Spleen (tissue), 11 donors: Measurements from ENCODE around the gene CPNE7. TPM values are rescaled to one million over a fixed set of nuclear protein-coding genes. Genes with fewer than 3 reads are reported as not detected.

Experiments used
- DNase-seq: peaks from one replicate; pipeline ENCODE4 v3.0.0-alpha.2; 2020
- H3K27ac ChIP-seq, 8 donors: fragments of 200-600 bp; sonication (generic) in 7 of 8; 1 replicate in 4 of 8; 2 replicates in 4 of 8; pipeline versions ENCODE4 v1.5.0 to v1.8.0; 2016 to 2021; ENCODE audit warnings: inconsistent platforms in 4 of 8, mild to moderate bottlenecking in 4 of 8, moderate library complexity in 1 of 8
- H3K27me3 ChIP-seq, 7 donors: fragments of 200-600 bp; sonication (generic) in 6 of 7; replicated peaks in 1 of 7; 1 replicate in 4 of 7; 2 replicates in 3 of 7; pipeline versions ENCODE4 v1.5.0 to v1.8.0; 2016 to 2021; ENCODE audit warnings: inconsistent platforms in 3 of 7, mild to moderate bottlenecking in 1 of 7
- H3K36me3 ChIP-seq, 6 donors: fragments of 200-600 bp; sonication (generic) in 5 of 6; 1 replicate in 4 of 6; 2 replicates in 2 of 6; pipeline versions ENCODE4 v1.5.0 to v1.8.0; 2016 to 2021; ENCODE audit warnings: inconsistent platforms in 2 of 6
- H3K4me1 ChIP-seq, 6 donors: fragments of 200-600 bp; sonication (generic) in 5 of 6; 1 replicate in 3 of 6; 2 replicates in 3 of 6; pipeline versions ENCODE4 v1.5.0 to v1.8.0; 2016 to 2021; ENCODE audit warnings: inconsistent platforms in 3 of 6
- H3K4me3 ChIP-seq, 8 donors: fragments of 200-600 bp; sonication (generic) in 7 of 8; 1 replicate in 4 of 8; 2 replicates in 4 of 8; pipeline versions ENCODE4 v1.5.0 to v1.8.0; 2016 to 2021; ENCODE audit warnings: inconsistent platforms in 4 of 8, mild to moderate bottlenecking in 4 of 8, moderate library complexity in 2 of 8
- H3K9me3 ChIP-seq, 8 donors: fragments of 200-600 bp; sonication (generic) in 7 of 8; 1 replicate in 4 of 8; 2 replicates in 4 of 8; pipeline versions ENCODE4 v1.5.0 to v1.8.0; 2016 to 2021; ENCODE audit warnings: inconsistent platforms in 4 of 8
- POLR2A ChIP-seq, 3 donors: fragments of 450-650 bp; IDR thresholded peaks; one replicate each; pipeline ENCODE4 v1.5.1; 2017; ENCODE audit warnings: antibody characterized with exemption in 3 of 3, mild to moderate bottlenecking in 1 of 3
- POLR2AphosphoS5 ChIP-seq, 3 donors: sonication (generic); formaldehyde crosslinking; IDR thresholded peaks; one replicate each; pipeline ENCODE4 v1.5.1; 2017; ENCODE audit warnings: antibody characterized with exemption in 3 of 3
- WGBS, 5 donors: extraction: QIAGEN DNeasy Blood & Tissue Kit in 3 of 5; methylation state at CpG; one replicate each; pipeline versions ENCODE4 v1.1.5 to v1.1.7; 2013 to 2018; 5-methylcytosine and 5-hydroxymethylcytosine counted together
- intact Hi-C: fragments of 100-400 bp; cut with DNase I; formaldehyde crosslinking; loops from one replicate; pipeline ENCODE4 v1.15.0; 2023; ENCODE audit warnings: low total_unique reads
- polyA plus RNA-seq, 3 donors: library from polyadenylated mRNA; stranded (reverse); fragments of 200-250 nt; gene quantifications; one replicate each; pipeline ENCODE4 v1.2.1, GENCODE V29; 2013
- total RNA-seq, 7 donors: library from RNA; depleted of rRNA in 3 of 7; stranded (reverse); fragments of >200 nt in 3 of 7; fragmentation: NEBNext Ultra II Directional in 4 of 7; extraction: Animal tissue kit (Norgen Biotek cat#: 25700) in 4 of 7; gene quantifications; one replicate each; pipeline versions ENCODE4 v1.1.0 to v1.2.1, GENCODE V29; 2016 to 2021
- TF ChIP-seq, protein P1 (sequence below), 11 experiments: fragments of 200-600 bp in 7 of 11; fragments of 450-650 bp in 4 of 11; sonication (generic) in 4 of 11; IDR thresholded peaks in 8 of 11; conservative IDR thresholded peaks in 3 of 11; 1 replicate in 7 of 11; 2 replicates in 4 of 11; pipeline versions ENCODE4 v1.4.0 to v1.8.0; 2016 to 2021; ENCODE audit warnings: antibody characterized with exemption in 11 of 11, inconsistent platforms in 4 of 11, mild to moderate bottlenecking in 1 of 11
- donor health status: healthy with polysubstance abuse.
- donor health status: DM: no; HTN: no; CAD: no; lungs with moderate emphysema.
- donor health status: DM: no; HTN: no; CAD: no.
- donor health status: Bipolar disorder and iron deficiency.
- donor health status: healthy.
- donor health status: DM: no; HTN: no; CAD: no.
- donor health status: DM: yes; HTN: yes; CAD: no.

The CPNE7 gene
- total and polyA plus RNA-seq, 10 donors, result 0.37 to 4.3 (median 1.5) TPM; not detected in 1

DNA sequence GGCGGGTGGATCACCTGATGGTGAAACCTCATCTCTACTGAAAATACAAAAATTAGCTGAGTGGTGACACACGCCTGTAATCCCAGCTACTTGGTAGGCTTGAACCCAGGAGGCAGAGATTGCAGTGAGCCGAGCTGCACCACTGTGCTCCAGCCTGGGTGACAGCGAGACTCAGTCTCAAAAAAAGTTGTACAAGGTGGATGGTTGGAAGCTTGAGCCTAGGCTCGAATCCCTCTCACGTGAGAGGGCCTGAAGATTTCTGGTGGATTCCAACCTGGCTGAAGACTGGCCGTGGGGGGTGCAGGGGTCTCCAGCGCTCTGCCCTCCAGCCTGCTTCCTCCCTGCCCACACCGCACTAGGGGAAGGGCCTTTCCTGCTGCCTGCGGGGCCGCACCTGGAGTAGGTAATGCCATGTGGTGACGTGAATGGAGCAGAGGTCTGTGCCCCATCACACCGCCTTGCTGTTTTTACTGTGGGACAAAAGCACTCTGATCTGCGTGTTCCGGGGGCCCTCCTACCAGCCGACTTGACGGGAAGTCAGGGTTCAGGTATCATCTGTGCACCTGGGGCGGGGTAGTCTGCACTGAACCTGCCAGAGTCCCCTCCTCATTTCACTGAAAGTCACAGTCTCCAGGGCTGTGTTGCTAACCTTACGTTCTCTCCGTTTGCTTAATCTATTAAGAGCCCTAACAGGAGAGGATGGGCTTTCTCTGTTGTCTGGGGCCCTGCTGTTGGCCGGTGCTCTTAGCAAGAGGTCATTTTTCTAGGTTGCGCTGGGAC, 10.9 kb upstream of the CPNE7 start:
- intact Hi-C loops, result no loop called here
- H3K4me3 ChIP-seq, result no peak overlapping the region
- H3K36me3 ChIP-seq, result peaks cover 0 to 43% (median 36%) of the 10 kb centered on the region in 6 donors
- no peak for DNase-seq
- no peak overlapping the region for H3K27ac ChIP-seq
- TF ChIP-seq POLR2A (IDR thresholded peaks at IDR 0.05) (no peak), POLR2AphosphoS5 (IDR thresholded peaks at IDR 0.05) (peak; percentile 59 to 67 (median 60))
- TF ChIP-seq, protein P1, sequence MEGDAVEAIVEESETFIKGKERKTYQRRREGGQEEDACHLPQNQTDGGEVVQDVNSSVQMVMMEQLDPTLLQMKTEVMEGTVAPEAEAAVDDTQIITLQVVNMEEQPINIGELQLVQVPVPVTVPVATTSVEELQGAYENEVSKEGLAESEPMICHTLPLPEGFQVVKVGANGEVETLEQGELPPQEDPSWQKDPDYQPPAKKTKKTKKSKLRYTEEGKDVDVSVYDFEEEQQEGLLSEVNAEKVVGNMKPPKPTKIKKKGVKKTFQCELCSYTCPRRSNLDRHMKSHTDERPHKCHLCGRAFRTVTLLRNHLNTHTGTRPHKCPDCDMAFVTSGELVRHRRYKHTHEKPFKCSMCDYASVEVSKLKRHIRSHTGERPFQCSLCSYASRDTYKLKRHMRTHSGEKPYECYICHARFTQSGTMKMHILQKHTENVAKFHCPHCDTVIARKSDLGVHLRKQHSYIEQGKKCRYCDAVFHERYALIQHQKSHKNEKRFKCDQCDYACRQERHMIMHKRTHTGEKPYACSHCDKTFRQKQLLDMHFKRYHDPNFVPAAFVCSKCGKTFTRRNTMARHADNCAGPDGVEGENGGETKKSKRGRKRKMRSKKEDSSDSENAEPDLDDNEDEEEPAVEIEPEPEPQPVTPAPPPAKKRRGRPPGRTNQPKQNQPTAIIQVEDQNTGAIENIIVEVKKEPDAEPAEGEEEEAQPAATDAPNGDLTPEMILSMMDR (IDR thresholded peaks at IDR 0.05 in 8 of 11, conservative IDR thresholded peaks at IDR 0.05 in 3 of 11), result no peak
- H3K27me3 ChIP-seq, result peaks cover 0 to 12% (median 0%) of the 10 kb centered on the region in 7 donors
- no peaks in the 10 kb centered on the region for H3K9me3 ChIP-seq
- peaks cover 27 to 64% (median 57%) of the 10 kb centered on the region in 6 donors for H3K4me1 ChIP-seq
- 63 to 84% (median 71%) methylated on average over 21 to 22 of the region's 22 CpGs for WGBS, 5 donors

DNA sequence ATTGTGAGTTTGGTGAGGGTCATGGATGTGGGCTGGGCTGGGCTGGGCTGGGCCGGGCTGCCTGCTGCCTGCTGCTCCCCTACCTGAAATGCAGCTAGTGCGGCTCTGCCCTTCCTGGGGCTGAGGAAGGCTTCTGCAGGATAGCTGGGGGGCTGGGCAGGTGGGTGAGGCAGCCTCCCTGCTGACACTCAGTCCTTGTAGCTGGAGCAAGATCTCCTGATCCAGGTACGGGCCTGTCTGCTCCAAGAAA, 10.4 kb upstream of the CPNE7 start:
- intact Hi-C loops, result no loop called here
- no peak for DNase-seq
- Histone ChIP-seq H3K27ac (peak overlapping the region in 2 of 8 donors; percentile 5 to 19), H3K4me3 (peak overlapping the region in 1 of 8 donors; percentile 52), H3K36me3 (peaks cover 0 to 43% (median 36%) of the 10 kb centered on the region in 6 donors), H3K9me3 (no peaks in the 10 kb centered on the region), H3K4me1 (peaks cover 27 to 60% (median 55%) of the 10 kb centered on the region in 6 donors), H3K27me3 (peaks cover 0 to 17% (median 3%) of the 10 kb centered on the region in 7 donors)
- 31 to 86% (median 36%) methylated on average over 1 to 3 of the region's 3 CpGs for WGBS, 5 donors
- TF ChIP-seq POLR2AphosphoS5 (IDR thresholded peaks at IDR 0.05), result no peak
- TF ChIP-seq, protein P1 (IDR thresholded peaks at IDR 0.05 in 8 of 11, conservative IDR thresholded peaks at IDR 0.05 in 3 of 11), result no peak
- no peak for TF ChIP-seq POLR2A (IDR thresholded peaks at IDR 0.05)

DNA sequence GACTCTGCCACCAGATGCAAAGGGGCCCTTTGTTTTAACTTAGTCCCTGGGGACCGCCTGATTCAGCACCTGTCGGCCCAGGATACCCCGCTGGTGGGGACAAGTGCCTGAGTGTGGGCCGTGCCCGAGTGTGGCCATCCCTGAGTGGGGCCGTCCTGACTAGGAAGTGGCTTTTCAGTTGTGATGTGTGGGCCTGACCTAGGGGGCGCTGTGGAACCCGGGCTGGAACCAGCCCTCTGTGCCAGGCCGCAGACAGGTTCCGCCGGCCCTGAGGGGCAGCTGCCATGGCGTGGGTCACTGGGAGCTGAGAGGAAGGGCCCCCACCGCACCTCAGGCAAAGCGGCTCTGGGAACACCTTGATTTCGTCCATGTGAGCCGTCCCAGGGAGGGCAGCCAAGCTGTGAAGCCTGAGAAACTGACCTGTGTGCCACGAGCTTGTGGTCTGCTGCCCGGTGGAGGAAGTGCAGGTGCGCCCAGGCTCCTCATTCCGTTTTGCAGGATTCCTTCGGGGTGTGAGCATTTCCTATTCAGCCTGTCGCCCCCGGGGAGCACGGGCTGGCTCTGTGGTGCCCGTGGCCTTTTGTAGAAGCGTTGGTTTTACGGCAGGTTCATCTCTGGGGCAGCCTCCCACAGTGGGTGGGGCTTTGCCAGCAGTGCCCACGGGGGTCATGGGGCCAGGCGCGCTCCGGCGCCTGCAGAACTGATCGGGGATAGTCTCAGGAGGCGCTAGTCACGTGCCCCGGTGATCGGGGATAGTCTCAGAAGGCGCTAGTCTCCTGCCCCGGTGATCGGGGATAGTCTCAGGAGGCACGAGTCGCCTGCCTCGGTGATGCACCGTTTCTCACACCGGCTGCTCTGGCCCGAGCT, 9.8 kb upstream of the CPNE7 start:
- intact Hi-C loops, result no loop called here
- TF ChIP-seq POLR2A (IDR thresholded peaks at IDR 0.05) (no peak), POLR2AphosphoS5 (IDR thresholded peaks at IDR 0.05) (peak; percentile 60 to 85 (median 77))
- TF ChIP-seq, protein P1 (IDR thresholded peaks at IDR 0.05 in 8 of 11, conservative IDR thresholded peaks at IDR 0.05 in 3 of 11), result peak in 8 of 11 experiments; percentile 15 to 54 (median 50)

More for the DNA sequence above, 9.8 kb upstream of the CPNE7 start:
- peaks cover 27 to 60% (median 55%) of the 10 kb centered on the region in 6 donors for H3K4me1 ChIP-seq
- H3K27ac ChIP-seq, result peak overlapping the region in 3 of 8 donors; percentile 5 to 59 (median 19)
- no peaks in the 10 kb centered on the region for H3K9me3 ChIP-seq
- peaks cover 0 to 21% (median 3%) of the 10 kb centered on the region in 7 donors for H3K27me3 ChIP-seq
- peak; percentile 85 for DNase-seq
- 3 to 8% (median 5%) methylated on average over 35 to 46 of the region's 46 CpGs for WGBS, 5 donors
- H3K4me3 ChIP-seq, result peak overlapping the region in 3 of 8 donors; percentile 11 to 52 (median 24)
- peaks cover 0 to 43% (median 36%) of the 10 kb centered on the region in 6 donors for H3K36me3 ChIP-seq
